Measurements from ENCODE around the gene KCND2.

- TF ChIP-seq CTCF (IDR thresholded peaks at IDR 0.05; ENCODE audit: low read depth, low read length, poor library complexity, severe bottlenecking): no peak
- no peak for TF ChIP-seq EZH2phosphoT487 (IDR thresholded peaks at IDR 0.05; ENCODE audit: borderline replicate concordance, low read length)
These were observed 327.6 kb downstream of the KCND2 start for GRCh38 chr7:120600607-120601006.

Measured in DOHH2 (cell line).